ENCODE data around the gene LGI4.

LGI4 gene

DNA sequence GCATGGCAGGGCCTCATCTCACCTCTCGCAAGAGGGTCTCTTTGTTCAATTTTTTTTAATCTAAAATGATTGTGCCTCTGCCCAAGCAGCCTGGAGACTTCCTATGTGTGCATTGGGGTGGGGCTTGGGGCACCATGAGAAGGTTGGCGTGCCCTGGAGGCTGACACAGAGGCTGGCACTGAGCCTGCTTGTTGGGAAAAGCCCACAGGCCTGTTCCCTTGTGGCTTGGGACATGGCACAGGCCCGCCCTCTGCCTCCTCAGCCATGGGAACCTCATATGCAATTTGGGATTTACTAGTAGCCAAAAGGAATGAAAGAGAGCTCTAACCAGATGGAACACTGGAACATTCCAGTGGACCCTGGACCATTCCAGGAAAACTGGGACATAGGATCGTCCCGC is 11.3 kb downstream of the LGI4 start:
- no peak for DNase-seq (ENCODE audit: low read depth)

DNA sequence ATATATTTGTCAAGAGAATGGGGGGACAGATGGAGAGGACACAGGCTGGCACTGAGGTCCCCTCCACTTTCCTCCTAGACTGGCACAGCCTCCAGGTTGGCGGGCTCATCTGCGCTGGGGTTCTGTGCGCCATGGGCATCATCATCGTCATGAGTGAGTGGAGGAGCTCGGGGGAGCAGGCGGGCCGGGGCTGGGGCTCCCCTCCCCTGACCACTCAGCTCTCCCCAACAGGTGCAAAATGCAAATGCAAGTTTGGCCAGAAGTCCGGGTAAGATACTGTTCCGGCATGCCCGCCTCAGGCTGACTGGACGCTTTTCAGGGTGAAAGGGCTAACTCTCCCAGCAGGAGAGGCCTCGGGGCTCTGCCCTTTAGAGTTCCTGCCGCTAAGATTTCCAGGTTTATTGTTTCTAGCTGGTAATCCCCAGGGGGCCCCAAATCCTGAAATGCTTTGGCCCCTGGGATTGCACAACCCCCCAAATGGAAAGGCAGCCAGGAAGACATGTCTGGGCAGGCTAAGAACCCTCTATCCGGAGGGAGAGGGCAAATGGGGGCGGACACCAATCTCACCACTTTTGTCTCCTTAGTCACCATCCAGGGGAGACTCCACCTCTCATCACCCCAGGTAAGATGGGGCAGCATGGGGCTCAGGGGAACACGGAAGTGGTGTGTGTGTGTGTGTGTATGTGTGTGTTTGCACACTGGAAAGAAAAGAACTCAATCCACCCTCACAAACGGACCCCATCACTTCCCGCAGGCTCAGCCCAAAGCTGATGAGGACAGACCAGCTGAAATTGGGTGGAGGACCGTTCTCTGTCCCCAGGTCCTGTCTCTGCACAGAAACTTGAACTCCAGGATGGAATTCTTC is 11.9 kb downstream of the LGI4 start:
- no peak for DNase-seq (ENCODE audit: low read depth)

DNA sequence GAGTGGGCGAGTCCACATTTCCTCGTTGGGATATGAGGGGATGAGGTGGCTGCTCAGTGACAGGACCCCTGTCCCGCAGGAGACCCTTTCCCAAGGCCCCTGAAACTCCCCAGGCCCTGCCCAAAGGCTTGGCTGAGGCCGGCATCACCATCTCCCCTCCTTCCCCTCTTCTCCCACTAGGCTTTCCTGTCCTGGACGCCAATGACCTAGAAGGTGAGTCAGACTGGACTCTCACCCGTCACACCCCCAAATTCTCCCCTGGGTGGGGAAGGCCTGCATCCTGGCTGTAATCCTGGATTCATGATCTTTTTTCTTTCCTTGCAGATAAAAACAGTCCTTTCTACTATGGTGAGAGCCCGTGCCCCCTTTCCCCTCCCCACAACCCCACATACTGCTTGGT is 14.0 kb downstream of the LGI4 start:
- DNase-seq (ENCODE audit: low read depth), result no peak

DNA sequence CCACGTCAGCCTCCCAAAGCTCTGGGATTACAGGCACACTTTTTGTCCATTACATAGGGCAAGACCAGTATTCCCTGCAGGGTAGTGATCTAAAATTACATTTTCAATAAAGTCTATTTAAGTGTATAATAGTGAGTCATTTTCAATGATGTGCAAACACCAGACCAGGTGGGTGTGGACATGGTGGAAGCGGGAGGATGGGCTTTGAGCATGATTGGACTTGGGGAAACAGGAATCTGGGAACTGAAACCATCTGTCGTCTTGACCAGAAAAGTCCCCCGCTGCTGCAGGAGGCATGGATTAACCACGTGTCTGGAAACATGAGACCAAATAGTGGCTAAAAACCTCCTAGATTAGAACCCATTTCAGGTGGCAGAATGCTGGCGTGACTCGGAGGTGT is 14.4 kb downstream of the LGI4 start:
- DNase-seq (ENCODE audit: low read depth), result no peak

DNA sequence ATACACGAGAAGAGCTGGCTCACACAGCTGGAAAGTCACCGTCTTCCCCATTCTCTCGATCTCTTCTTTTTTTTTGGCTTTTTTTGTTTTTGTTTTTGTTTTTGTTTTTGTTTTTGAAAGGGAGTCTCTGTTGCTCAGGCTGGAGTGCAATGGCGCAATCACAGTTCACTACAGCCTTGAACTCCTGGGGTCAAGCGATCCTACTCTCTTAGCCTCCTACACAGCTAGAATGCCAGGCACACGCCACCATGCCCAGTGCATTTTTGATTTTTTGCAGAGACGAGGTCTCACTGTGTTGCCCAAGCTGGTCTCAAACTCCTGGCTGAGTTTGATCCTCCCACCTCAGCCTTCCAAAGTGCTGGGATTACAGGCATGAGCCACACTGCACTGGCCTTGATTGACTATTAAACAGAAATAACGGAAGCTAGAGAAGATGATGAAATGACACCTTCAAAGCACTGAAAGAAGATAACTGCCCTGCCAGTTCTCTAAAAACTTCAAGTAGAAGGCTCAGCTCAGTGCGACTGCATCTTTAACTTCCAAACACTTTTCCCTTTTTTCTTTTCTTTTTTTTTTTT is 15.2 kb downstream of the LGI4 start:
- DNase-seq (ENCODE audit: low read depth), result no peak

DNA sequence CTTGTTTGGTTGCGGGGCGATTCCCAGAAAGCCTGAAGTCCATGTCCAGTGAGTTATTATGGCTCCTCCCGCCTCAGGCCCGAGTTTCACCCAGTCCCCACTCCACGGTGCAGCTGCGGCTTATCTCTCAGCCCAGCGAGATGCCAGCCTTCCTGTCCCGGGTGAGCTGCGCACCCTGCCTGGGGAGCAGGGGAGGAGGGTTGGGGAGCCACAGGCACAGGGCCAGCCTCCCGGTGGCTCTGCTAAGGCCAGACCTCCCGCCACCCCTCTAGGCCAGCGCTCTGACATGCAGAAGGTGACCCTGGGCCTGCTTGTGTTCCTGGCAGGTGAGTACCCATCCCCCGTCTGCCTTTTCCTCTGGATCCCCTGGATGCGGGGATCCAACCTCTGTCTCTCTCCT is 15.8 kb downstream of the LGI4 start:
- no peak for DNase-seq (ENCODE audit: low read depth)

DNA sequence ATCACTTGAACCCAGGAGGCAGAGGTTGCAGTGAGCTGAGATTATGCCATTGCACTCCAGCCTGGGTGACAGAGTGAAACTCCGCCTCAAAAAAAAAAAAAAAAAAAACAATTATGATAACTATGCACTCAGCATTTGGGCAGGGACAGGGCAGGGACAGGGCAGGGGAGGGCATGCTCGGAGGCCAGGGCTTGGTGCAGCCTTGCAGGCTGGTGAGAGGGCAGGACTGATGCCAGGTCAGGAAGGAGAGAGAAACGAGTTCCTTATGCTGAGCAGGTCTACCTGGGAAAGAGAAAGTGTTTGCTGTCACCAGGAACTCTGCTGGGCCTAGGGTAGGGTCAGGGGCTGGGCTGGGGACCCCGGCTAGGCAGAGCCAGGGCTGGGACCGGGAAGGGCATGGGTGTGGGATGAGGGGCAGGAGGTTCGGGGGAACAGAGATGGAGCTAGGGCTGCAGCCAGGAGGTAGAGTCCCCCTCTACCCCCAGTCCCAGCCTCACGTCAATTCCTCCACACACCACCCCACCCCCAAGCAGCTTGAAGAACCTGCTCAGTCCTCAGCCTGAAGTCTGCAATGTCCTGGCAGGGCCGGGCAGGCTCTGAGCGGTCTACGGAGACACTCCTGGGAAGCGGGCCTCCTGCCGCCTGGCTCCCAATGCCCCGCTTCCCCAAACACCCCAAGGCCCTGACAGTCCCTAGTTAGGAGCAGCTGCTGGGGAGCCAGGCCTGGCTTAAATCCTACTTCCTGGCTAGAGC is 16.4 kb downstream of the LGI4 start:
- DNase-seq (ENCODE audit: low read depth), result no peak

DNA sequence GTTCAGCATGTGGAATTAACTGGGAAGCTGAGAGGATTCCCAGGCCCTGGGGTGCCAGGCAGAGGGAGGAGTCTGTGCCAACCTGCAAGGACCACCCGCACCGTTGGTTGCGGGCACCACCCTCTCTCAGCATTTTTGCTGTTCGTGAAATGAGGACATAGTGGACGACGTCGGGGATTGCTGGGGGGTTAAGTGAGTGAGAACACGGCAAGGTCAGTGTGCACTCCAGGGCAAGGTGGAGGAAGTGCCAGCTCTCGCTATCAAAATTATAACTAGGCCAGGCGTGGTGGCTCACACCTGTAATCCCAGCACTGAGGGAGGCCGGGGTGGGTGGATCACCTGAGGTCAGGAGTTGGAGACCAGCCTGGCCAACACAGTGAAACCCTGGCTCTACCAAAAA is 17.1 kb downstream of the LGI4 start:
- DNase-seq (ENCODE audit: low read depth), result no peak

DNA sequence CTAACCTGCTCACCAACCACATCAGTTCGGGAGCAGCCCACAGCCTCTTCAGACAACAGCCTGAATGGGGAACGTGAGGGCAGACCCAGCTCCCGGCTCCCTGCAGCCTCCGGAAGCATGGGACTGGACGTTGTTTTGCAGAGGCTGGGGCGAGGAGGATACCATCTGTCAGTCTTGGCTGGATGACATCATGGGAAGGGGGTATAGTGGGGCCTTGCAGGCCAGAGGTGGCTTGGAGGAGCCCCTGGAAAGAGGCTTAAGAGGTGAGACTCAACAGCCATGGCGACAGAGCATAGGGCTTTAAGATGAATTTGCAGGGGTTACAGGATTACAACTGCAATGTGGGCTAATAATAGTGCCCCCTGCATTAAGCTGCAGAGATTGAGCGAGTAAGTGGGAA is 17.7 kb downstream of the LGI4 start:
- no peak for DNase-seq (ENCODE audit: low read depth)

DNA sequence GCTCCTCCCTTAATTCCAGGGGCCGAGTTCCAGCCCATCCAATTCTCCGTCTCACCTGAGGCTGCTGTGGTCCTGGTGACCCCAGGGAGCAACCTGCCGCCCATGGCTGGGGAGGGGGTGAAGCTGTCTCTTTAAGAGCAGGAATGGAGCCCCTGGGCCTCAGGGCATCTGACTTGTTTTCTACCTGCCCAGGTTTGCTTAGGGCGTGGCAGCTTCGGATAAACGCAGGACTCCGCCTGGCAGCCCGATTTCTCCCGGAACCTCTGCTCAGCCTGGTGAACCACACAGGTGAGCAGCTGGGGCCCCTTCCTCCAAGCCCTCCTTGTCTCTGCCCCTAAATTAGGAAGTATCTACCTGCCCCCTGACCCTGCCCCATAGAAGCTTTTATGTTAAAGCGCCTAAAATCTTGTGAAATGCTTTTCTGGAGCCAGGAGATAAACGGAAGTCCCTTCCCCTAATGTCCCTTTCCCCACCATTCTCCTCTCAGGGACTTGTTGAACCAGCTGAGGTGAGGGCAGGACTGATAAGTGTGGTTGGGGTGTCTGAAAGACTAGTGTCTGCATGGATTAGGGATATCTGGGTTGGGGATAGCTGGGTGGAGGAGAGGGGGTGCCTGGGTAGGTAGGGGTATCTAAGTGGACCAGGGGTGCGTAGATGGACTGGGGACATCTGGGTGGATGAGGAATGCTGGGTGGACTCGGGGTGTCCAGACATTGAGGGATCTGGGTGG is 18.6 kb downstream of the LGI4 start:
- DNase-seq (ENCODE audit: low read depth), result no peak

DNA sequence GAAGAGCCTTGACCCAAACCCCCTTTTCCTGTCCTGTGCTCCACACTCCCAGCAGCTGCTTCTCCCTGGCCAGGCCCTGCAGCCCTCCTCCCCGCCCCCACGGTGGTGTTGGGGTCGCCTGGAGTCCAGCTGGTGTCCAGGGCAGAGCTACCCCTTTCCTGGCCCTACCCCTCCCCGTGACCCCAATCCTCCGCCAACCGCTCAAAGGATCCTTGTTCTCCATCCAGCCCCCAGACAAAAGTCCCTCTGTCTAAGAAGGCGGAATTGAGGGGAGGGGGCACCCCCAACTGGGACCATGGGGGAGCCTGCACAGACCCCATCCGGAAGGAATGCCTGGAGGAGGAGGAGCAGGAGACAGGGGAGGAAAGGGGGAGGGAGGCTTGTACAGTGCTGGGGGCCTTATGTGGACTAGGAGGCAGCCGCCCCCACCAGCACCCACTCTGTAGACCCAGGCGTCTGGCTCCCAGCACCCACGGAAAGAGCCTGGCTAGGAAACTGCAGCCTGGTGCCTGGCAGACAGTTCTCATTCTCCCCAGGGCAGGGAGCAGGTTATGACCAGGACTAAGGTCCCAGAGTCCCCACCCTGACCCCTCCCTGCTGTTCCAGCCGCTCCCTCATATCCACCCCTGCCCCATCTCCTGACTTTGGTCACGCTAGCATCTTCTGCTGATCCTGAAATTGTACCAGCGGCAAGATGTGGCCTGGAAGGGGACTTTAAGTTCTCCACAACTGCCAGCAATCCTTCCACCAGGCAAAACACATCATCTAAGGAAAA is 19.5 kb downstream of the LGI4 start, which contains the start of gene FXYD3:
TSS of gene FXYD3 (plus strand) at position 647 of the 775 bp plus-strand sequence. CDS start 3,554 bp downstream, outside the sequence.
- DNase-seq (ENCODE audit: low read depth), result no peak

DNA sequence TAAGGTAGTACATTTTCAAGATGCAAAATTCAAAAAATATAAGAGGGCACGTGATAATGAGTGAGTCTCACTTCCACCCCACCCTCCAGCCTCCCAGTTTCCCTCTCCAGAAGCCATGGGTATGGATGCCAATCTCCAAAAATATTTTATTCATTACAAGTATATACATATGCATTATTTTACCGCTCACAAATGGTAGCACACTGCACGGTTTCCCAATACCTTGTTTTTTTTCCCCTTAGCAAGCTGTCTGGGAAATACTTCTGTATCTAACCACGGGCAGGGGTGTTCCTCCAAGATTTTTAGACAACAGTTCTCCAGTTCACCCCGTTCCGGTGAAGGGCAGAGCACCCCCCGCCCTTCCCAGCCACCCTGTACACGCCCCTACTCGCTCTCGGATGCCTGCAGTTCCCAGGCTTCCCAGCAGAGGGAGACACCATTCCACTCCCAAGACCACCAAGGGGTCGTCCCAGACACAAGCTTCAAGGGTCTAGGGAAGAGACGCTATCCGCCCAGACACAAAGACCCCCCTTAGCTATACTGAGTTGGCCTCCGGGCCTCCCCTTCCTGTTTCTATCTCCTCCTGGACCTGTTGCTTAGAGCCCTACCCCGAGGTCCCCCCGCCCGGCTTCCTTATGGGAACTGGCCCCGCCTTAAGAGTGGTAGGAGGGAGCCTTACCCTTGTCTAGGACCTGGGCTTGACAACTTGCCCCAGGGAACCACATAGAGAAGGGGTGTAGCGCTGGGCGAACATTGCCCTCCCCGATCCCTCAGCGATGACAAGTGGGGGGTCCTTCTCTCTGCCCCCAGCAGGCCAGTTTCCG is 20.3 kb downstream of the LGI4 start:
- DNase-seq (ENCODE audit: low read depth), result peak; percentile 45

DNA sequence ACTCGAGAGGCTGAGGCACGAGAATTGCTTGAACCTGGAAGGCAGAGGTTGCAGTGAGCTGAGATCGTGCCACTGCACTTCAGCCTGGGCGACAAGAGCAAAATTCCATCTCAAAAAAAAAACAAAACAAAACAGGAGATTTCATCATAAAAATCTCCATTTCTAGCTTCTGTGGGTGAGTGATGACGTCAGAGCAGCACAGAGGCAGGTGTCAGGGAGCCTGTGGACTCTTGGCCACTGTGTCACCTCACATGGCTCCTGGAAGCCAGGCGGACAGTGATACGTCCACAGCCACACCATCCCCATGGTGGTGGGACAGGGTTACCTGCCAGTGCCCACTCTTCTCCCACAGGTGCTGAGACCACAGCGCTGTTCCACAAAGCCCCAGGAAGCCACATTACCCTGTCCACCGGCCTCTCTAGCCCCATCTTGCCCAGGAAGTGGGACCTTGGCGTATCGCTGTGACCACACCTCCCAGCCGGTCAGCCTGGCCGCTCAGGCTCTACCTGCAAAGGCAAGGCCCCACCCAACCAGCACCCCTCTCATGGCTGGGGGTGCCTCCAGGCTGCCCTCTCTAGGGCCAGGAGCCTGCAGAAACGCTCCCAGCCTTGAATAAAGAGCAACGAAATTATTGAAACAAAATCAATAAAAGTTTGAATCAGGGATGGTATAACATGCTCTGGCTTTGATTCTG is 21.7 kb downstream of the LGI4 start:
- no peak for DNase-seq (ENCODE audit: low read depth)

DNA sequence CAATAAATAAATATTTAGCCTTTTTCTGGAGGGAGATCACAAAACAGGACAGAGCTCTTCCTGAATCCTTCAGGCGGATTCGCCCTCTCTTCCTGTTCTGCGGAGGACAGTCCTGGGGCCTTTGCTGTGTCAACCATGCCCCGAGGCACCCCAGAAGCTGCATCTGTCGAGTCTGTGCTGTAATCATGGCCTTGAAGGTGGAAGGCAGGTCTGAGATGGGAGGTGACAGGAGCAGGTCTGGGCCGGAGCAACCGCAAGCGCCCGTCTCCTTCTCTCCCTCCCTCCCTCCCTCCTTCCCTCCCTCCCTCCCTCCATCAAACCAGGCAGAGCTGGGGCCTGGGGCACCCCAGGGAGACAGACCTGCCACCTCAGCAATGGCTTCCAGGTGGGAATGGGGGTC is 23.9 kb downstream of the LGI4 start:
- no peak for DNase-seq (ENCODE audit: low read depth)

DNA sequence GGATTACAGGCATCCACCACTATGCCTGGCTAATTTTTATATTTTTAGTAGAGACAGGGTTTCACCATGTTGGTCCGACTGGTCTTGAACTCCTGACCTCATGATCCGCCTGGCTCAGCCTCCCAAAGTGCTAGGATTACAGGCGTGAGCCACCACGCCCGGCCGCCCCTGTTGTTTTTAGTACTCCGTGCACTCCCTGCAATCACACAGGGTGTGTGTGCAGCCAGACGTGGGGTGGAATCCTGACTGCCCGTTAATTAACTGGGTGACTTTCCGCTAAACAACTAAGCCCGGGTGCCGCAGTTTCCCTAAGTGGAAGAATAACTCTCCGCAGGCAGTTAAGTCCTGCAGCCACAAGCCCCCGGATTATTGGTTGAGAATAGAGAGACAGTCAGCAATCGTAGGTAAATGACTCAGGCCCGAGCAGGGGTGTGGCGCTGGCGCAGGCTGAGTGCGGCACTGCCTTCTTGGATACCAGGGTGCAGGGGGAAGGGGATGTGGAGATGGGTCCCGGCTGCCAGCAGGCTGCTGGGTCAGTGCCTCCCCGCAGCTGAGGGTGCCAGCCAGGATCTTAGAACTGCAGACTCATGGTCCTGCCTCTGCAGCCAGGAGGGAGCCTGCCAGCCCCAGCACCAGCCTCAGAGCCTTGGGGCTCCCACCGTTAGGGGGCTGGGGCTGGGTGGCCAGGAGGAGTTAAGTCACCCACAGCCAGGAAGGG is 25.3 kb downstream of the LGI4 start:
- DNase-seq (ENCODE audit: low read depth), result no peak

DNA sequence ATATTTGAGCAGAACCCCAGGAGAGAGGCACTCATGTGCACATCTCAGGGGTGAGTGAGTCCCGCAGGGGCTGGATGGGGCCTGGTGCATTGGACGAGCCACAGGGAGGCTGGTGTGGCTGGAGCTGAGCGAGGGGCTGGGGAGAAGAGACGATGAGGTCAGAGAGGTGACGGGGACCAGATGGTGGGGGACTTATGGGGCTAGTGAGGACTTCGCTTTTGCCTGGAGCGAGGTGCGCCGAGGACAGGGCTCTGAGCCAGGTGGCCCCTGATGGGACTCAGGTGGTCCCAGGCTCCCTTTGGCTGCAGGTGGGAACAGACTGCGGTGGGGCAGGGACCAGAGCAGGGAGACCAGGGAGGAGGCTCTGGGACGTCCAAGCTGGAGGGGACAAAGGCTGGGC is 26.1 kb downstream of the LGI4 start:
- no peak for DNase-seq (ENCODE audit: low read depth)

DNA sequence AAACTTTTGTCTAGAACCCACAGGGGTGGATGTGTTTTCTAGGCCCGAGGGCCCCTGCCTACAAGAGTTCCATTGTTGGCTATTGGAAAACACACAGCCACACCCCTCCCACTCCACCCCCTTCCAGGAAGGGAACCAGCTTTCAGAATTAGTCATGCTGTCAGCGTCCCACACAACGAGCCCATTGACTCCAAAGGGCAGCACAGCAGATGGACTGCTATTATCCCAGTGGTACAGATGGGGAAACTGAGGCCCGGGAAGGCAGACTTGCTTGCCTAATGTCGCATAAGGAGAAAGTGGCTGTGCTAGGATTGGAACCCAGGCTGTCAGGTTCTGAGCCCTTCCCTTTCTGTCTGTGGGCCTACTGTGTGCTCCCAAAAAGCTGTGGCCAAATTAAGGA is 27.3 kb downstream of the LGI4 start:
- DNase-seq (ENCODE audit: low read depth), result no peak

DNA sequence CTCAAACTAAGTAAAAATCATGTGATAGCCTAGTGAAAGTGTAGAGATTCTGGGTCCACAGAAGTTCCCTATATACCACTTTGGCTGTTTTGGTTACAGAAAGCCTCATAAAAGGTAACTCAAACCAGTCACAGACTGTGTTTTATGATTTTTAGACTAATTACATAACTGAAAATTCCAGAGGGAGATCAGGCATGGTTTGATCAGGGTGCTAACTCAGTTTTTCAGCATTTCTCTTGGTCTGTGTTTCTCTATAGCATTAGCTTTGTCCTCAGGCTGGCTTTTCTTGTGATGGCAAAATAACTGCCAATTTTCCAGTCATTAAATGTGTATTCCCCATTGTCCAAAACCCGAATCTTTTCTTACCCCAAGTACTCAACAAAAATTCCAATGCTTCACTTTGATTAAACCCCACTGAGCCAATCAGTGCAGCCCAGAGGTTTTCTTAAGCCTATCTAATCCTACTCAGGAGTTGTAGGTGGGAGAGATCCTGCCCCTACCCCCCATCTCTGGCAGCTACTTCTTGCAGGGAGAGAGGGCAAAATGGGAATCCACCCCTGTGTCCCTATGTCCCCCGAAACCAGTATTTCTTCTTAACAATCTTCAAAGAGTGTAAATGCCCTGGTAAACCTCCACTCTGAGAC is 27.8 kb downstream of the LGI4 start:
- DNase-seq (ENCODE audit: low read depth), result no peak

DNA sequence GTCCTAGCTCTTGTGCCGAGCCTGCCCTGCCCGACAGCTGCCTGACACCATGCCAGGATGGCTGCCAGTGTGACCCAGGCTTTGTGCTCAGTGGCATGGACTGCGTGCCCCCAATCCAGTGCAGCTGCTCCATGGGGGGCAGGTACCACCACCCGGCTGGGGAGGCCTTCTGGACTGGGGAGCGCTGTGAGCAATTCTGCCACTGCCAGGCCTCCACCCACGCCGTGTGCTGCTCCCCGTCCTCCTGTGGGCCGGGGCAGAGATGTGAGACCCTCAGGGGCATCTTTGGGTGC is 28.6 kb downstream of the LGI4 start:
- DNase-seq (ENCODE audit: low read depth), result no peak

All from stimulated activated CD8-positive, alpha-beta memory T cell treated with anti-CD3 and anti-CD28 coated beads, Interleukin-12 subunit alpha, Interleukin-12 subunit beta, amount 100 ng/mL, for 4 hours (primary cell).